H1 (cell line): ENCODE data around the gene LPP. TPM values are rescaled to one million over a fixed set of nuclear protein-coding genes. Genes with fewer than 3 reads are reported as not detected.

Experiments
- CTCF ChIA-PET: fragments of 300-600 bp; sonication (Branson Sonifier 250); formaldehyde crosslinking; loops from one replicate; lab custom pipeline; 2021; ENCODE audit not compliant: partially characterized antibody; lab: Charles Lee
- POLR2A ChIA-PET: fragments of 300-600 bp; sonication (Branson Sonifier 250); formaldehyde crosslinking; loops from one replicate; lab custom pipeline; 2021; ENCODE audit warnings: inconsistent platforms; ENCODE audit not compliant: partially characterized antibody; lab: Charles Lee
- DNase-seq, 2 experiments: peaks; one replicate each; pipeline versions ENCODE4 v3.0.0 to v3.0.0-alpha.2; 2010 to 2022; ENCODE audit warnings: low spot score in 2 of 2, low read depth in 1 of 2, mixed read lengths in 1 of 2
- FAIRE-seq: peaks from 2 replicates; lab custom pipeline; 2011; peaks lifted over from hg19 to GRCh38; lab: Jason Lieb, UNC
- H2AFZ ChIP-seq: 2 replicates; pipeline ENCODE4 v1.8.1; 2012; ENCODE audit warnings: low read length, inconsistent platforms
- H2AK5ac ChIP-seq: 2 replicates; pipeline ENCODE4 v1.6.1; 2013; ENCODE audit warnings: low read depth, low read length
- H2BK120ac ChIP-seq: replicated peaks from 2 replicates; pipeline ENCODE3; 2013; ENCODE audit warnings: low read depth, low read length, inconsistent platforms
- H2BK12ac ChIP-seq: 2 replicates; pipeline ENCODE4 v1.6.1; 2013; ENCODE audit warnings: low read depth, low read length
- H2BK15ac ChIP-seq: 2 replicates; pipeline ENCODE4 v1.6.1; 2013; ENCODE audit warnings: low read length
- H2BK20ac ChIP-seq: 2 replicates; pipeline ENCODE4 v1.6.1; 2013; ENCODE audit warnings: low read length
- H2BK5ac ChIP-seq: 2 replicates; pipeline ENCODE4 v1.6.1; 2013; ENCODE audit warnings: low read depth, low read length
- H3K14ac ChIP-seq: 2 replicates; pipeline ENCODE4 v1.6.1; 2013; ENCODE audit warnings: inconsistent platforms; ENCODE audit not compliant: insufficient read length
- H3K18ac ChIP-seq: 2 replicates; pipeline ENCODE4 v1.6.1; 2013; ENCODE audit warnings: low read length; ENCODE audit errors: extremely low read depth
- H3K23ac ChIP-seq: 2 replicates; pipeline ENCODE4 v1.6.1; 2013; ENCODE audit warnings: inconsistent platforms; ENCODE audit not compliant: insufficient read length
- H3K23me2 ChIP-seq: 2 replicates; pipeline ENCODE4 v1.6.1; 2013; ENCODE audit warnings: low read depth, low read length
- H3K27ac ChIP-seq: 2 replicates; pipeline ENCODE4 v1.6.1; 2011; ENCODE audit warnings: low read depth, low read length, inconsistent platforms
- H3K27me3 ChIP-seq, 4 experiments: replicated peaks in 1 of 4; 1 replicate in 1 of 4; 2 replicates in 3 of 4; pipeline versions ENCODE4 v1.6.1 to v1.8.1; 2011 to 2013; ENCODE audit warnings: low read length in 3 of 4, mild to moderate bottlenecking in 3 of 4, inconsistent platforms in 2 of 4, mixed read lengths in 2 of 4, moderate library complexity in 1 of 4; ENCODE audit not compliant: control insufficient read depth in 3 of 4, insufficient read depth in 3 of 4; ENCODE audit errors: extremely low read depth in 1 of 4
- H3K36me3 ChIP-seq, 4 experiments: 2 replicates each; pipeline versions ENCODE4 v1.6.1 to v1.8.1; 2011 to 2013; ENCODE audit warnings: mild to moderate bottlenecking in 4 of 4, low read length in 3 of 4, moderate library complexity in 2 of 4, control low read depth in 1 of 4, inconsistent platforms in 1 of 4; ENCODE audit not compliant: insufficient read depth in 4 of 4, control insufficient read depth in 2 of 4
- H3K4ac ChIP-seq: replicated peaks from 2 replicates; pipeline ENCODE3; 2013; ENCODE audit warnings: low read length, low read depth, mixed read lengths, inconsistent platforms; ENCODE audit not compliant: insufficient read length
- H3K4me1 ChIP-seq, 4 experiments: replicated peaks in 1 of 4; 1 replicate in 1 of 4; 2 replicates in 3 of 4; pipeline versions ENCODE4 v1.6.1 to v1.8.1; 2011 to 2013; ENCODE audit warnings: low read length in 3 of 4, inconsistent platforms in 2 of 4, mixed read lengths in 1 of 4; ENCODE audit not compliant: insufficient read depth in 4 of 4, control insufficient read depth in 3 of 4
- H3K4me2 ChIP-seq, 2 experiments: 2 replicates each; pipeline versions ENCODE4 v1.6.1 to v1.8.1; 2011 to 2013; ENCODE audit warnings: low read depth in 2 of 2, low read length in 2 of 2, control low read depth in 1 of 2, inconsistent platforms in 1 of 2, mild to moderate bottlenecking in 1 of 2; ENCODE audit not compliant: insufficient read depth in 1 of 2
- H3K4me3 ChIP-seq, 4 experiments: fragments of 200-600, 300-600 bp in 1 of 4; sonication (generic), shearing (Covaris generic), sonication (Bioruptor Twin) in 1 of 4; 2 replicates each; pipeline versions ENCODE4 v1.5.1 to v1.8.1; 2011 to 2016; ENCODE audit warnings: low read length in 4 of 4, low read depth in 3 of 4, control low read depth in 2 of 4, inconsistent platforms in 2 of 4, mild to moderate bottlenecking in 2 of 4, mixed read lengths in 1 of 4, moderate library complexity in 1 of 4; ENCODE audit not compliant: insufficient read depth in 2 of 4; ENCODE audit errors: extremely low read depth in 1 of 4
- H3K56ac ChIP-seq: replicated peaks from 2 replicates; pipeline ENCODE3; 2013; ENCODE audit warnings: low read depth, mild to moderate bottlenecking, mixed read lengths, low read length, inconsistent platforms; ENCODE audit not compliant: insufficient read length
- H3K79me1 ChIP-seq: 2 replicates; pipeline ENCODE4 v1.6.1; 2013; ENCODE audit warnings: low read depth, low read length, control low read depth
- H3K79me2 ChIP-seq, 2 experiments: 2 replicates each; pipeline versions ENCODE4 v1.6.1 to v1.8.1; 2012 to 2013; ENCODE audit warnings: low read length in 2 of 2, mild to moderate bottlenecking in 2 of 2, inconsistent platforms in 1 of 2; ENCODE audit not compliant: insufficient read depth in 2 of 2, control insufficient read depth in 1 of 2
- H3K9ac ChIP-seq, 4 experiments: replicated peaks in 1 of 4; 1 replicate in 1 of 4; 2 replicates in 3 of 4; pipeline versions ENCODE4 v1.6.1 to v1.8.1; 2011 to 2013; ENCODE audit warnings: low read depth in 3 of 4, low read length in 3 of 4, control low read depth in 2 of 4, mild to moderate bottlenecking in 2 of 4, moderate library complexity in 2 of 4, inconsistent platforms in 1 of 4; ENCODE audit errors: extremely low read depth in 1 of 4
- H3K9me3 ChIP-seq, 2 experiments: 2 replicates each; pipeline versions ENCODE4 v1.6.1 to v1.8.1; 2012 to 2013; ENCODE audit warnings: mild to moderate bottlenecking in 2 of 2, moderate library complexity in 2 of 2, control low read depth in 1 of 2, inconsistent platforms in 1 of 2, low read depth in 1 of 2, low read length in 1 of 2, mixed read lengths in 1 of 2; ENCODE audit not compliant: insufficient read depth in 2 of 2
- H4K20me1 ChIP-seq, 2 experiments: replicated peaks in 1 of 2; 2 replicates each; pipeline versions ENCODE3 to v1.8.1; 2011 to 2013; ENCODE audit warnings: inconsistent platforms in 2 of 2, low read length in 2 of 2, mild to moderate bottlenecking in 1 of 2; ENCODE audit not compliant: insufficient read depth in 2 of 2, control insufficient read depth in 1 of 2
- H4K5ac ChIP-seq: 2 replicates; pipeline ENCODE4 v1.6.1; 2013; ENCODE audit warnings: low read length, low read depth, mixed read lengths, inconsistent platforms; ENCODE audit not compliant: insufficient read length
- H4K8ac ChIP-seq: 2 replicates; pipeline ENCODE4 v1.8.0; 2013; ENCODE audit warnings: mild to moderate bottlenecking, moderate library complexity, low read length, inconsistent platforms; ENCODE audit not compliant: insufficient read depth; ENCODE audit errors: extremely low read depth
- H4K91ac ChIP-seq: replicated peaks from 2 replicates; pipeline ENCODE3; 2013; ENCODE audit warnings: low read length, mixed read lengths, inconsistent platforms; ENCODE audit not compliant: insufficient read length
- ASH2L ChIP-seq: fragments of 200-600, 300-600 bp; sonication (generic); IDR thresholded peaks from one replicate; pipeline ENCODE4 v1.7.1; 2017; ENCODE audit warnings: low read length
- ATF2 ChIP-seq: IDR thresholded peaks from 2 replicates; pipeline ENCODE4 v1.6.1; 2012; ENCODE audit warnings: low read length, inconsistent platforms
- BACH1 ChIP-seq: IDR thresholded peaks from 2 replicates; pipeline ENCODE4 v1.6.1; 2012; ENCODE audit warnings: low read length, improper control_type of control experiment
- CBX5 ChIP-seq: fragments of 300-800, 300-1000 bp; sonication (generic); IDR thresholded peaks from 2 replicates; pipeline ENCODE4 v1.7.1; 2016; ENCODE audit warnings: antibody characterized with exemption, low read length, low read depth
- CHD2 ChIP-seq: IDR thresholded peaks from 2 replicates; pipeline ENCODE4 v1.6.1; 2012; ENCODE audit warnings: low read length, improper control_type of control experiment
- JUND ChIP-seq: IDR thresholded peaks from 2 replicates; pipeline ENCODE4 v1.6.1; 2011; ENCODE audit warnings: mild to moderate bottlenecking, improper control_type of control experiment, low read length
- KDM5A ChIP-seq: fragments of 200-600 bp; IDR thresholded peaks from 2 replicates; pipeline ENCODE4 v1.7.1; 2012; ENCODE audit warnings: mild to moderate bottlenecking, low read length, inconsistent platforms, mixed read lengths
- MAFK ChIP-seq: IDR thresholded peaks from 2 replicates; pipeline ENCODE4 v1.6.1; 2012; ENCODE audit warnings: low read depth, mild to moderate bottlenecking, improper control_type of control experiment, low read length
- NRF1 ChIP-seq: IDR thresholded peaks from 2 replicates; pipeline ENCODE4 v1.6.1; 2011; ENCODE audit warnings: mild to moderate bottlenecking, low read depth, low read length, improper control_type of control experiment
- PHF8 ChIP-seq: fragments of 200-600 bp; sonication (generic); conservative IDR thresholded peaks from 2 replicates; pipeline ENCODE4 v1.7.1; 2012; ENCODE audit warnings: low read depth, mild to moderate bottlenecking, inconsistent platforms, low read length, moderate library complexity
- SIX5 ChIP-seq: IDR thresholded peaks from 2 replicates; pipeline ENCODE4 v1.6.1; 2011; ENCODE audit warnings: mild to moderate bottlenecking, low read depth, low read length
- SP2 ChIP-seq: IDR thresholded peaks from 2 replicates; pipeline ENCODE4 v1.6.1; 2012; ENCODE audit warnings: mild to moderate bottlenecking, low read length, inconsistent platforms
- SUZ12 ChIP-seq: fragments of 200-600 bp; sonication (generic); IDR thresholded peaks from 2 replicates; pipeline ENCODE4 v1.6.1; 2012; ENCODE audit warnings: mild to moderate bottlenecking, inconsistent platforms, low read length, moderate library complexity, mixed read lengths
- YY1 ChIP-seq: IDR thresholded peaks from 2 replicates; pipeline ENCODE4 v1.6.1; 2011; ENCODE audit warnings: low read depth, mild to moderate bottlenecking, low read length
- WGBS, 2 experiments: shearing (Covaris generic) in 1 of 2; methylation state at CpG; one replicate each; pipeline versions ENCODE4 v1.1.6 to v1.1.7; 2013 to 2015; ENCODE audit warnings: low lambda C conversion rate in 2 of 2, mixed read lengths in 2 of 2, inconsistent platforms in 1 of 2, low coverage in 1 of 2, missing lambda C conversion rate in 1 of 2; ENCODE audit not compliant: insufficient replicate concordance in 2 of 2, insufficient coverage in 1 of 2, insufficient read length in 1 of 2; ENCODE audit errors: extremely low coverage in 1 of 2, missing lambda C conversion rate in 1 of 2; 5-methylcytosine and 5-hydroxymethylcytosine counted together
- polyA plus RNA-seq, 7 experiments: library from polyadenylated mRNA; depleted of rRNA in 3 of 7; stranded (reverse) in 5 of 7; unstranded in 2 of 7; fragments of >200 nt in 5 of 7; fragments of 200-250 nt in 2 of 7; gene quantifications; 1 replicate in 5 of 7; 2 replicates in 1 of 7; 4 replicates in 1 of 7; pipeline versions ENCODE4 v1.2.1 to v1.2.3, GENCODE V29; 2011 to 2013; ENCODE audit warnings: missing spikeins in 2 of 7, mixed read lengths in 2 of 7
- total RNA-seq: library from RNA; stranded (reverse); fragmentation: NEBNext Ultra II Directional; extraction: Animal tissue kit (Norgen Biotek cat#: 25700); gene quantifications from 2 replicates; pipeline ENCODE4 v1.2.1, GENCODE V29; 2021

LPP gene
- total and polyA plus RNA-seq, 2 of the 8 experiments (the other 6 are each of a cell fraction or from before 2014, with no cell fraction given) = 10.0 to 53.3 TPM

- CTCF ChIA-PET = interaction anchor here (1.7 kb wide), 1 partner anchor 30 kb away, joined by 3 read pairs; no protein-coding TSS in a partner anchor
- no peak for FAIRE-seq
- TF ChIP-seq SIX5 (no peak), MAFK (no peak), BACH1 (no peak), YY1 (no peak), CHD2 (no peak), ATF2 (no peak), JUND (no peak), SP2 (no peak), ASH2L (no peak), KDM5A (no peak), NRF1 (no peak), SUZ12 (no peak), CBX5 (no peak), PHF8 (no peak)
These were observed 750.7 kb downstream of the LPP start for GRCh38 chr3:188904670-188905069.

More at GRCh38 chr3:188904670-188905069, 750.7 kb downstream of the LPP start:
- Histone ChIP-seq H3K4me2 (no peak overlapping the region), H4K5ac (no peak overlapping the region), H3K4me1 (peaks cover 0 to 8% (median 1%) of the 10 kb centered on the region in 4 experiments; a peak in 2 of 7 replicates), H3K79me2 (no peaks in the 10 kb centered on the region), H2AFZ (no peak overlapping the region), H4K20me1 (no peaks in the 10 kb centered on the region), H2BK5ac (no peak overlapping the region), H3K9ac (no peak overlapping the region), H4K91ac (no peak overlapping the region), H3K27me3 (no peaks in the 10 kb centered on the region), H3K27ac (no peak overlapping the region), H3K23ac (no peak overlapping the region), H3K9me3 (no peaks in the 10 kb centered on the region), H3K18ac (no peak overlapping the region), H2AK5ac (no peak overlapping the region), H4K8ac (no peak overlapping the region), H3K36me3 (no peaks in the 10 kb centered on the region), H2BK20ac (no peak overlapping the region), H3K79me1 (no peaks in the 10 kb centered on the region), H3K4ac (no peak overlapping the region), H3K4me3 (no peak overlapping the region), H2BK120ac (no peak overlapping the region), H2BK15ac (no peak overlapping the region), H2BK12ac (no peak overlapping the region), H3K23me2 (no peaks in the 10 kb centered on the region), H3K14ac (no peak overlapping the region), H3K56ac (no peak overlapping the region)
- no peak for DNase-seq
- 100% methylated on average over 1 of the region's 1 CpG; no CpG with 5 or more reads in 1 of the 2 experiments for WGBS, 2 experiments
- POLR2A ChIA-PET = no interaction called here
